SU-DHL-6 (cell line): ENCODE results near the gene CLCN6.

Experiments
- H2AFZ ChIP-seq: fragments of 200-600 bp; sonication (generic); 2 replicates; pipeline ENCODE4 v1.6.1; 2014; ENCODE audit warnings: low read depth, mild to moderate bottlenecking, moderate library complexity, mixed read lengths, antibody characterized with exemption, low read length; ENCODE audit not compliant: severe bottlenecking
- H3F3A ChIP-seq: fragments of 200-600 bp; shearing (Covaris generic); 2 replicates; pipeline ENCODE4 v1.6.0; 2016; ENCODE audit warnings: antibody characterized with exemption, mild to moderate bottlenecking; ENCODE audit not compliant: insufficient read depth
- H3K27ac ChIP-seq: fragments of 200-600 bp; sonication (generic); 2 replicates; pipeline ENCODE4 v1.5.1; 2016; ENCODE audit warnings: low read depth, mild to moderate bottlenecking, low read length, moderate library complexity, mixed read lengths
- H3K27me3 ChIP-seq: fragments of 200-600 bp; sonication (generic), shearing (Covaris generic); 2 replicates; pipeline ENCODE4 v1.6.0; 2014; ENCODE audit warnings: mild to moderate bottlenecking, low read length
- H3K36me3 ChIP-seq: fragments of 200-600 bp; sonication (generic); 2 replicates; pipeline ENCODE4 v1.6.1; 2014; ENCODE audit warnings: mild to moderate bottlenecking, low read length, mixed read lengths
- H3K4me2 ChIP-seq: fragments of 300-600, 200-600 bp; shearing (Covaris generic), sonication (generic); 2 replicates; pipeline ENCODE4 v1.6.0; 2014; ENCODE audit warnings: low read length, low read depth, mild to moderate bottlenecking; ENCODE audit not compliant: poor library complexity, severe bottlenecking
- H3K4me3 ChIP-seq: fragments of 200-600 bp; sonication (generic); 2 replicates; pipeline ENCODE4 v1.5.1; 2014; ENCODE audit warnings: antibody characterized with exemption, low read length, mild to moderate bottlenecking, mixed read lengths; ENCODE audit not compliant: insufficient read depth, poor library complexity, severe bottlenecking
- H3K79me2 ChIP-seq: fragments of 200-600 bp; sonication (generic); 2 replicates; pipeline ENCODE4 v1.6.1; 2014; ENCODE audit warnings: mild to moderate bottlenecking, low read length, moderate library complexity; ENCODE audit not compliant: insufficient read depth
- H3K9ac ChIP-seq: fragments of 200-600 bp; sonication (generic); 2 replicates; pipeline ENCODE4 v1.7.0; 2014; ENCODE audit warnings: mild to moderate bottlenecking, low read length
- H3K9me2 ChIP-seq: fragments of 200-600 bp; sonication (generic); replicated peaks from 2 replicates; pipeline ENCODE4 v1.6.1; 2014; ENCODE audit warnings: low read length; ENCODE audit not compliant: insufficient read depth
- H3K9me3 ChIP-seq: fragments of 200-600 bp; sonication (generic); 2 replicates; pipeline ENCODE4 v1.6.1; 2014; ENCODE audit warnings: low read length, mixed read lengths; ENCODE audit not compliant: insufficient read depth
- H4K20me1 ChIP-seq: fragments of 200-600 bp; sonication (generic); 2 replicates; pipeline ENCODE4 v1.6.1; 2014; ENCODE audit warnings: low read depth, mild to moderate bottlenecking, antibody characterized with exemption, low read length, moderate library complexity, mixed read lengths
- EZH2phosphoT487 ChIP-seq: fragments of 200-600 bp; sonication (generic), shearing (Covaris generic); conservative IDR thresholded peaks from 2 replicates; pipeline ENCODE4 v1.6.1; 2018; ENCODE audit warnings: mild to moderate bottlenecking, antibody characterized with exemption, low read length, moderate library complexity, mixed read lengths
- TF ChIP-seq, protein P1 (sequence below): fragments of 200-600 bp; sonication (generic); IDR thresholded peaks from one replicate; pipeline ENCODE4 v1.5.1; 2017; ENCODE audit warnings: antibody characterized with exemption, mild to moderate bottlenecking, low read length, moderate library complexity; ENCODE audit not compliant: insufficient read depth, poor library complexity, severe bottlenecking

CLCN6 gene

GRCh38 chr1:11777658-11778322 is 28.2 kb upstream of the CLCN6 start:
- H3K27me3 ChIP-seq = no peaks in the 10 kb centered on the region
- no peak overlapping the region for H3K9ac ChIP-seq
- H3K9me2 ChIP-seq = no peaks in the 10 kb centered on the region
- H3F3A ChIP-seq = no peaks in the 10 kb centered on the region
- no peak overlapping the region for H2AFZ ChIP-seq
- H3K27ac ChIP-seq = no peak overlapping the region
- H3K4me2 ChIP-seq = no peak overlapping the region
- no peak for TF ChIP-seq EZH2phosphoT487
- TF ChIP-seq, protein P1, sequence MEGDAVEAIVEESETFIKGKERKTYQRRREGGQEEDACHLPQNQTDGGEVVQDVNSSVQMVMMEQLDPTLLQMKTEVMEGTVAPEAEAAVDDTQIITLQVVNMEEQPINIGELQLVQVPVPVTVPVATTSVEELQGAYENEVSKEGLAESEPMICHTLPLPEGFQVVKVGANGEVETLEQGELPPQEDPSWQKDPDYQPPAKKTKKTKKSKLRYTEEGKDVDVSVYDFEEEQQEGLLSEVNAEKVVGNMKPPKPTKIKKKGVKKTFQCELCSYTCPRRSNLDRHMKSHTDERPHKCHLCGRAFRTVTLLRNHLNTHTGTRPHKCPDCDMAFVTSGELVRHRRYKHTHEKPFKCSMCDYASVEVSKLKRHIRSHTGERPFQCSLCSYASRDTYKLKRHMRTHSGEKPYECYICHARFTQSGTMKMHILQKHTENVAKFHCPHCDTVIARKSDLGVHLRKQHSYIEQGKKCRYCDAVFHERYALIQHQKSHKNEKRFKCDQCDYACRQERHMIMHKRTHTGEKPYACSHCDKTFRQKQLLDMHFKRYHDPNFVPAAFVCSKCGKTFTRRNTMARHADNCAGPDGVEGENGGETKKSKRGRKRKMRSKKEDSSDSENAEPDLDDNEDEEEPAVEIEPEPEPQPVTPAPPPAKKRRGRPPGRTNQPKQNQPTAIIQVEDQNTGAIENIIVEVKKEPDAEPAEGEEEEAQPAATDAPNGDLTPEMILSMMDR = no peak
- no peaks in the 10 kb centered on the region for H4K20me1 ChIP-seq
- H3K79me2 ChIP-seq = no peaks in the 10 kb centered on the region
- no peak overlapping the region for H3K4me3 ChIP-seq
- H3K36me3 ChIP-seq = no peaks in the 10 kb centered on the region
- no peaks in the 10 kb centered on the region for H3K9me3 ChIP-seq

DNA sequence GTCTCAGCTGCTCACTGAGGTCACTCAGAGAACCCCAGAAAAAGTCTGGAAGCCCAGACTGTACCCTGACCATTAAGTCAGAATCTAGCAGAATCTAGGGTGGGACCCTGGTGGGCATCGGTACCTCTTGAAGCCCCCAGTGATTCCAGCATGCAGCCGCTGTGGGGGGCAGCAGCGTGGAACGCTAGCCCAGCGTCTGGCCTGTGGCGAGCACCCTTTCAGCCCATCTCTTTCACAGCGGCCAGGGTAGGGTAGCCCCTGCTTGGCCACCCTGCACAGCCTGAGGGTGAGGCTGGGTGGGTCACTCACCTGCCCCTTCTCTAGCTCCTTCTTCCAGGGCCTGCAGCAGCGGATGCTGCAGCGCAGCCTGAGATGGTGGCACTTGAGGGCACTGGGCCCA is 27.7 kb upstream of the CLCN6 start:
- no peaks in the 10 kb centered on the region for H4K20me1 ChIP-seq
- H3K9ac ChIP-seq = no peak overlapping the region
- H3F3A ChIP-seq = no peaks in the 10 kb centered on the region
- H3K4me3 ChIP-seq = no peak overlapping the region
- no peak overlapping the region for H2AFZ ChIP-seq
- TF ChIP-seq EZH2phosphoT487 = no peak
- TF ChIP-seq, protein P1 = no peak
- H3K9me2 ChIP-seq = no peaks in the 10 kb centered on the region
- H3K36me3 ChIP-seq = no peaks in the 10 kb centered on the region
- no peaks in the 10 kb centered on the region for H3K9me3 ChIP-seq
- H3K27me3 ChIP-seq = no peaks in the 10 kb centered on the region
- no peaks in the 10 kb centered on the region for H3K79me2 ChIP-seq
- no peak overlapping the region for H3K4me2 ChIP-seq
- H3K27ac ChIP-seq = no peak overlapping the region

GRCh38 chr1:11778844-11779623 is 27.0 kb upstream of the CLCN6 start:
- Histone ChIP-seq H3K9me3 (no peaks in the 10 kb centered on the region), H3K79me2 (no peaks in the 10 kb centered on the region), H3K36me3 (no peaks in the 10 kb centered on the region), H3K9me2 (no peaks in the 10 kb centered on the region), H4K20me1 (no peaks in the 10 kb centered on the region), H3K4me3 (no peak overlapping the region), H3K27ac (no peak overlapping the region), H3K4me2 (no peak overlapping the region), H3K27me3 (no peaks in the 10 kb centered on the region), H3K9ac (no peak overlapping the region), H2AFZ (no peak overlapping the region), H3F3A (no peaks in the 10 kb centered on the region)
- TF ChIP-seq EZH2phosphoT487 = no peak
- TF ChIP-seq, protein P1 = no peak
